GM18505 (cell line): ENCODE data around the gene SFXN5.

Experiments used
- ATAC-seq: cut with Tn5 transposase; IDR thresholded peaks from one replicate; pipeline ENCODE4 v1.9.1; 2021; ENCODE audit not compliant: unreplicated experiment
- POLR2A ChIP-seq: IDR thresholded peaks from 4 replicates; pipeline ENCODE4 v1.6.1; 2011; ENCODE audit warnings: borderline replicate concordance; ENCODE audit not compliant: insufficient read depth, insufficient read length; ENCODE audit errors: extremely low read depth

SFXN5 gene

DNA sequence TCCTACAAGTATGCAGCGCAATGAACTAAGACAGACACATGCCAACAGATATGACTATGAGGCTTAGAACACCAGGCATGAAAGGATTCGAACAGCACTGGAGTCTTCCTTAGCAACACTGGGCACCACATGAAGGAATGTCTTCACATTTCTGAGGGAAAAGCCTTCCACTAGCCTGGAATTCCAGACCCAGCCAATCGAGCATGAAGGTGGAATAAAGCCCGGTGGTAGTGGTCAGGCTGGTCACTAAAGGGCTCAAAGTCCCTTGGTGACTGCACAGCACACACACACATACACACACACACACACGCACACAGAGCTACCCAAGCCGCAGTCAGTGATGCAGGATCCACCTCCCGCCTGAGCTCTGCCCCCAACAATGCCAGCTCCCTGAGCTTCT, 19.7 kb upstream of the SFXN5 start:
- no peak for ATAC-seq
- no peak for TF ChIP-seq POLR2A

DNA sequence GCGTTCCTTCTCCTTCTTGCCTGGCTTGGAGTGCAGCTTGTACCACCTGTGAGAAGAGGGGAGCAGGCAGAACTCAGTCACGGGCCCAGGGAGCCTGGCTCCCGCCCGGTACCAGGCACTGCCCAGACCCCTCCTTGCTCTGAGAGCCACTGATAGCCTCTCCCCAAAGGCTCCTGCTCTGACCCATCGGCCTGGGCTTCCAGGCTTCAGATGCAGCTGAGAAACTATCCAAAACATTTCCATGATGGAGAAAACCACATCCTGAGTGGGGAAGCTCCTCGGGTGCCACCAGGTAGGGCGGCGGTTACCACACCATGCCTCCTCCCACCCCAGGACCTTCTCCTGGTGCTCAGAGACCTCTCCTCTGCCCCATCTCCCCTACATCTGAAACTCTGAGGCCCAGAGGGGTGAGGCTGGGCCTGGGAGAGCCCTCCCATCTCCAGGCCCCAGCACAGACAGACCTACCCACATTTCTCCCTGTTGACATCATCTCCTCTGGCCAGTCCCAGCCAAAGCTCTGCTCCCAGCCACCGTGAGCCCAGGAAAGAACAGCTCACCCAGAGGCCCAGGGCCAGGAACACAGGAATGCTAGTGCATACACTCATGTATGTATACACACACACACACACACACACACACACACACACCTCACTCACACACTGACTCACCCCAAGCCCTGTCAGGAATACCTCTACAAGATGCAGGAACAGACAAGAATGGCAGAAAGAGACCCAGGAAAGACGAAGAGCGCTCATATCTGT, 17.9 kb upstream of the SFXN5 start:
- ATAC-seq: no peak
- TF ChIP-seq POLR2A: no peak

DNA sequence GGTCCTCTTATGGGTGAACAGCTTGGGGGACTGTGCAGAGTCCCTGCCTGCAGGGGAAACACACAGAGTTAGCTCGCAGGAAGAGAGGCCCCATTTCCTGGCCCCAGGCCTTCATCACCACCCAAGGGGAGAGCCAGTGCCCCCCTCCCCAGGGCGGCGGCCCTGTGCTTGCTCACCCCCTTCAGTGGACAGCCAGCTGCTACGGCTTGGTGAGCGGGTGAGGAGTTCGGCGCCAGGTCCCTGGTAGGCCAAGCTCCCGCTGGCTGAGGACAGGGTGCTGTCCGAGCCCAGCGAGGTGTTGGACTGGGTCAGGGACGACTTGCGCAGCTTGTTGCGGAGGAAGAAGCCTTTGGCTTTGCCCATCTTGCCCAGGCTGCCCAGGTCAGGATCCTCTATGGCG, 17.2 kb upstream of the SFXN5 start:
- no peak for ATAC-seq
- TF ChIP-seq POLR2A: no peak

DNA sequence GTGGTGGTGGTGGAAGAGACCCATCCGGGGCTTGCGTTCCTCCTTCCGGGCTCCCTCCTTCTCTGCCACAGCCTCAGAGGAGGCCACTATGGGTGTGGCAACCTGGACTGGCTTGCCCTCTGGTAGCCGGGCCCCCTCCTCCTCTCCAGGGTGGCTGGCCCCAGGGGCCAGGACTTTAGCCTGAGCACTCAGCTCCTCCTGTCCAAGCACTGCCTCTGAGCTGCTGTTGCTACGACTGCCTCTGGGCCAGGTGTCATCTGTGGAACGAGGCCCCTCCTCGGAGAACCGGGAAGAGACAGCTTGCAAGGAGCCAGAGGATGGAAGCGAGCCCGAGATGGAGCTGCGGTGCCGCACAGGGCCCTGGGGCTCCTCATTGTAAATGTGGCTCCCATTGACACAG, 16.7 kb upstream of the SFXN5 start:
- TF ChIP-seq POLR2A: no peak
- ATAC-seq: no peak

DNA sequence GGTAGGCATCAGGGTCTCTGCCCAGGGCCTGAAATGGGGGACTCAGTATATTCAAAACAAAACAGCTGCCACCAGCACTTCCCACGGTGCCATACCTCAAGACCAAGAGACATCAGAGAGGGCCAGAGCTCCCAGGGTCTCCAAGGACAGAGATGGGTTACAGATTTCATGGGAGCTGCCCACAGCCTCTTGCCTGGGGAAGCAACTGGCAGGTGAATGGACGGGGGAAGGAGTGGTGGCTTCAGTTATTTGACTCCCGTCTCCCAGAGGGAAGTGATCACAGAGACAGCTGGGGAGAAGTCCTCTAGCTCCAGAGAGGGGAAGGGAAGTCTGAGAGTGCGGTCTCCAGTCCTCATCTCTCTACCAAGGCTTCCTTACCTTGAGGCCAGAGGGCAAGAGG, 15.8 kb upstream of the SFXN5 start:
- TF ChIP-seq POLR2A: no peak
- no peak for ATAC-seq

DNA sequence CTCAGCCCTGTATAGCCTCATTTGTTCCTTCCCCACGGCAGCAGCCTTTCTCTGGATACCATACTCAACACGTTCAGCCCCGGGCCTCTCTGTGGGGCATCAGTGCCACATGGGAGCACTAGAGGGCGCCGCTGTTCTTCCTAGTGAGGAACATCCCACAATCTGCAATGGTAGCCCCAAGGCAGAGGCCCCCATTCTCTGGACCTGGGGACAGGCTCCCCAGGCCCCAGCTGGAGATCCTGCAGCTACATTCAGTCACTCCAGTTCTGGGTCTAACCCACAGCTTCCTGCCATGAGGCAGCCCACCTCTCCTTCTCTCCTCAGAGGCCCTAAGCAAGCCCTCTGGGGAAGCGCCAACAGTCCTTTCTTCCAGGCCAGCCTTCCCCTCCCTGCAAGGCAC, 14.2 kb upstream of the SFXN5 start:
- ATAC-seq: peak; percentile 73
- TF ChIP-seq POLR2A: no peak

DNA sequence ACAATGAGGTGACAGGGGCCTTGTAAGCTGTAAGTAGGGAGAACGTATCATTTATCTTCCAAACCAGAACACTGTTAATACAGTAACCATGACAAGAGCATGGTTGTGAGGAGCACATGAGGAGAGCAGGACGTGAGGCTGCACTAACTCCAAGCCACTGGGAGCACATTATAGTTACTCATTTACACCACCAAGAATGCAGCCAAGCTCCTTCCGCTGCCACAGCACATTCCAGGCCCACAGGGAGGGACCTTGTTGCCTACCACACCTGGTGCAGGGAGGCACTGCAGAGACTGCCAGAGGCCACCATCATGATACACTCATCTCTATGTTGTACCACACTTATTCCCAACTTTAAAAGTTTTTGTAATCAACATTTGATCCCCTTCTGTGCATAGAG, 13.5 kb upstream of the SFXN5 start:
- ATAC-seq: no peak
- no peak for TF ChIP-seq POLR2A

DNA sequence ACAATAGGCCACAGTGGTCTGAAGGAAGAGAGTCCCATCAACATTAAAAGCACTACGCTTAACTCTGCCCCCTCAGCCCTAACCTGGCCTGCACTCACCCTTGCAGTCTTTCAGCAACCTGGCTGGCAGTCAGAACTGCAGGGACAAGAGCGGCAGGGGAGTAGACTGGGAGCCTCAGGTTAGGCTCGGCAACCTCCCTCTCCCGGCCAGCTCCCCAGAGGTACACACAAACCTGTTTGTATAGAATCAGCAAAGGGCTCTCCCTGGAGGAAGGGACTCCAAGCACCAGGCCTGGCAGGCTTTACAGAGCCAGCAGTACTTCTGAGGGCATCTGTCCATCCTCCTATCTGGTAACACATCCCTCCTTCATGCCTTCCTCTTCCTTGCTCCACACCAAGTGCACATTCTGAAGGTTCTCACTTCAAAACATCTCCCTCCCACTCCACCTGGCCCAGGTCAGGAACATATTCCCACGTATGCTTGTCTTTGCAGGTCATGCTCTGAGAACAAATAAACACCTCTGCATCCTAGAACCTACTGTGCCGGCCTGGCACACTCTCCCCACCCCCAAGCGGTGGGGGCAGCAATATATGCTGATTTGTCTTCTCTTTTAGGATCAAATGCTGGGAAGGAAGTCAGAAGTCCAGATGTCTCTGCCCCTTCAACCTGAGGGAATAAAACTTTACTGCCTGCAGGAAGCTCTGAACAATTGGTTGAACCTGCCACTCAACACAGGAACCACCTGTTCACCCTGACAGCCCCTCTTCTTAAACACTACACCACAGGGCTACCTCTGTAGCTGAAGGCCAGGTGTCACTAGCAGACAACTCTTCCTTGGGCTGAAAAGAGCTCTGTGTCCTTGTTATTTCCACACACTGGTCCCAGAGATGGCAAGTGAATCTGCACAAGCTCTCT, 12.6 kb upstream of the SFXN5 start:
- no peak for ATAC-seq
- no peak for TF ChIP-seq POLR2A

DNA sequence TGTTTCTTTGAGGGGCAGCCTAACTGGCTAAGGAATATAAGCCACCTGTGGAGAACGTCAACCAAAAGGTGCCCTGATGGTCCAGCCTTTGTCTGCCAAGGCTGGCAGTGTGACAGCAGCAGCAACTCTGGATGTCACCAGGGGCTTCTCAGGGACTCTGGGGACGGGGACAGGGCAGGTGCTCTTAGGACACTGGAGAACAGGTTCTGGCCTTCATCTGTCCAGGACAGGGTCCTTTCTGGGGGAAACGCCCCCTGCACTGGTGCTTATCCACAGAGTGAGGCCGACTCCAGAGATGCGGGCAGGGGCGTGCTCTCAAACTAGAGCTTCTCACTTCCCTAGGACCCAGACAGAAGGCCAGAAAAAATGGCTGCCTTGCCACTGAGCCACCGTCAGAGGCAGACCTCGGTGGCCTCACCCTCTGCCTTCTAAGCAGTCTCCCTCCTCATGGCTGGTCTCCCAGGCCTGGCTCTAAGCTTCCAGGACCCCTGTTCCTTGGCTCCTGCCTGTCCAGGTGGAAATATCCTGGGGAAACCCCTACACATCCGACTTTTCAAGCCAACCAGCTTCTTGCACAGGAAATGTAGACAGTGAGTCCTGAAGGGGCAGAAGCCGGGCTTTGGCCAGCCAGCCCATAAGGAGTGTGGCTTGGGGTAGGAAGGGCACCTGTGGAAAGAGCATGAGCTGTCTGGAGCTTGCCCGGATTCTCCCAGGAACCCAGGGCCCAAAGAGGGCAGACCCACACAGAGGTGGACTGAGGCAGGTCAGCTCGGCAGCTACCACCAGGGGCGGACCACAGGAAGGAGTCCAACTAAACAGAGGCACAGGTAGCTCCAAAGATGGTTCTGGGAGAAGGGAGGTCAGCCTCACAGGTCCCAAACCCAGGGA, 11.3 kb upstream of the SFXN5 start:
- ATAC-seq: no peak
- no peak for TF ChIP-seq POLR2A

DNA sequence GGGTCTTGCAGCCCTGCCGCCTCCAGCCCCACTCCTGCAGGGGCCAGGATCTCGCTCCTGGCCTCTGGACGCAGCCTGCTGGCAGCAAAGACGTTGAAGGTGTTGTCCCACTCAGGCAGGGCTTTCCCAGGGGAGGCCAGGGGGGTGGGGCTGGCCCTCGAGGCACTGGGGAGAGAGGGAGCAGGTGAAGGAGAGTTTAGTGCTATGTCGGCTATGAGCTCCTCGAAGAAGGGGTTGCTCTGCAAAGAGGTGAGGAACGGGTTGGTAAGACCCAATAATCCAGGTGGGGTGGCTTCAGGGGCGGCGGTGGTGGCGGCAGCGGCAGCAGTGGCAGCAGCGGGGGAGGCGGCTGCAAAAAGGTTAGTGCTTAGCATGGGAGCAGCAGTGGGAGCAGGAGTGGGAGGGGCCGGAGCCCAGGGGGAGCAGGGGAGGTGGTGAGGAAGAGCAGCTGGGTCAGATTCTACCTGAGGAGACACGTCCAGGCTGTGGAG, 9.7 kb upstream of the SFXN5 start:
- no peak for TF ChIP-seq POLR2A
- ATAC-seq: no peak

DNA sequence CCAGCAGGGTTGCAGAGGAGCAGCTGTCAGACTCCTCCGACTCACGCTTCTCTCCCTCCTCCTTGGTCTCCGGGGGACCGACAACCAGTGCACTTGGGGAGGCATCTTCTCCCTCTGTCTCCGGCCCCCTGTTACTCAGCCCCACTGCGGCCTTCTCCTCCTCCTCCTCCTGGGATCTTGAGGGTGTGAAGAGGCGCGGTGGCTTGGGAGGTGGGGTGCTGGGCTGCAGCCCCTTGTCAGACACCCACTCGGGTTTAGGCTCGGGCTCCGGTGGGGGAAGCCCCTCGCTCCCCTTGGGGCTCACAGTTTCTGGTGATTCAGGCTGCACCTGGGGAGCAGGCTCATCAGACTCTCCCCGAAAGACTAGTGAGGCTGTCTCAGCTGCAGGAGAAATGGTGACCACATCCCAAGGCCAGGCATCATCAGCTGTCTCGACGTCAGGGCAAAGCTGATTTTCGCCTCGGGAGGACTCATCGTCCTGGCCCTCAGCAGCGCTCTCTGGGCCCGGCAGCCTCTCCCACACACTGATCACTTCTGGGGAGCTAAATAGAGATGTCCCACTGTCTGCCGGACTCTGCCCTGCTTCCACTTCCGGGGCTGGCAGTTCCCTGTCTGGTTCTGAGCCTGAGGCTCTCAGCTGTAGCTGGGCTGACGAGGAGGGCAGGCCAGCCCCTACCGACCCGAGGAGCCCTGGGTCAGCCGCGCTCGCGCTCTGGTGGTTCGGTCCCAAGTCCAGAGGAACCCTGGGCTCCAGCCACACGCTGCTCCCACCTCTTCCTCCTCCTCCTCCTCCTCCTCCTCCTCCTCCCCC, 9.0 kb upstream of the SFXN5 start:
- no peak for TF ChIP-seq POLR2A
- no peak for ATAC-seq

DNA sequence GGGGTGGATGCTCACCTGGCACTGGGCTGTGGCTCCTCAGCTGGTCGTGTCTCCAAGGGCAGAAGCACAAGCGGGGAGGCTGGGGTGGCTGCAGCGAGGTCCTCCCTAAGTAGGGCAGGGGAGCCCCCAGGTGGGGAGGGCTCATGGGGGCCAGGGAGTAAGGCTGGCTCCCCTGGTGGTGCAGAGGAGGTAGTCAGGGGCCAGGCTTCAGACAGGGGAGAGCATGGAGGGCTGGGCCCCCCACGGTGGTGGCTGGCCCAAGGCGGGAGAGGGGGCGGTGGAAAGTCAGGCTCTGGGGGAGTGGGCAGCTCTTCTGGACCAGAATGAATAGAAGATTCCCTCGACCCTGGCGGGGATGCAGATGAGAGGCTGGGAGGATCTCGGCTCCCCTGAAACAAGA, 8.1 kb upstream of the SFXN5 start:
- TF ChIP-seq POLR2A: no peak
- ATAC-seq: no peak

DNA sequence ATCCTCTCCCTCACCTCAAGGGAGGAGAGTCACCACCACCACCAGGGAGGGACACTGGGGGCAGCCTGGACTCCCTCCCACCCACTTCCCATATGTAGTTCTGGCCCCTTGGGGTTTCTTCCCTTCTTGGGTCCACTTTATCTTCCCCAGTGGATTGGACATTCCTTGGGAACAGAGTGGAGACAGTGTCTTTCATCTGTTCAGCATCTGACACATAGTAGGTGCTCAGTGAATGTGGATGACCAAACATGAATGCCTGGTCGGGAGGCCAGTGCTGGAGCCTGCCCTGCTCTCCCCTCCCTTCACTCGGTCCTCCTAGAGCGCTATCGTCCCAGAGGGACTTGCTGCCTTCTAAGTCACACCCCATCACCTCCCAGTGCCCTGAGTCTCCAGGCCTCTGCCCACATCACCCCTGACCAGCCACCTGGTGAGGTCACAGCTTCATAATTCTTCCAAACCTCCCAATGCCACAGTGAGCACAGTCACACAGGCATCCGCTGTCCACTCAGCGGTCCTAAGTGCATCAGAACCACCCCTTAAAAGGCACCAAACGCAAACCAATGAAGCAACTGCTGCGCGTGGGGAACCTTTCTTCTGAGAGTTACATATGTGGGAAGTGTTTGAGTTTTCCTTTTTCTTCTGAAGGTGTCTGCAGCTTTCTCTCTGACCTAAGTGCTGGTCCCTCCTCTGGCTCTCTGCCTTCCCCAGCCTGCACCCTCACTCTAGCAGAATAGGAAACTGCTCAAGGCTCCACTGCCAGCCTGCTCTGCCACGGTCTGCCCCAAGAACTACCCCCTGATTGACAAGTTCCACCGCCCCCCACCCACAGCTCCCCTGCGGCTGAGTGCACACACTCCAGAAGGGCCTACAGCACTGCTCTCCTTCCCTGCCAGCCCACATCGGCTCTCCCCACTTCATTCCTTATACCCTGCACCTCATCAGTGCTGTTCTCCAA, 7.2 kb upstream of the SFXN5 start:
- TF ChIP-seq POLR2A: no peak
- ATAC-seq: no peak
